Fibroblast of the conjunctiva (primary cell): ENCODE measurements around the gene KIAA1671.

ENCODE experiments used
- DNase-seq: peaks from one replicate; pipeline ENCODE4 v3.0.0-alpha.2; 2010; ENCODE audit warnings: low read depth

KIAA1671 gene

GRCh38 chr22:25068707-25069106 lies 116.2 kb downstream of the KIAA1671 start:
- no peak for DNase-seq

GRCh38 chr22:25069426-25069757 lies 116.9 kb downstream of the KIAA1671 start:
- DNase-seq, result no peak

- no peak for DNase-seq
Measured at GRCh38 chr22:25069758-25070481, 117.4 kb downstream of the KIAA1671 start.

GRCh38 chr22:25070956-25071355 lies 118.4 kb downstream of the KIAA1671 start:
- no peak for DNase-seq

- DNase-seq, result no peak
Measured at GRCh38 chr22:25071720-25072119, 119.2 kb downstream of the KIAA1671 start.

GRCh38 chr22:25072406-25072805 lies 119.9 kb downstream of the KIAA1671 start:
- DNase-seq, result no peak

GRCh38 chr22:25076336-25076735 lies 123.8 kb downstream of the KIAA1671 start:
- DNase-seq, result no peak

GRCh38 chr22:25077056-25077455 lies 124.5 kb downstream of the KIAA1671 start:
- DNase-seq, result no peak

- DNase-seq, result no peak
Measured at GRCh38 chr22:25077964-25078363, 125.4 kb downstream of the KIAA1671 start.

GRCh38 chr22:25078591-25078990 lies 126.1 kb downstream of the KIAA1671 start:
- no peak for DNase-seq

GRCh38 chr22:25080855-25081254 lies 128.3 kb downstream of the KIAA1671 start:
- no peak for DNase-seq

GRCh38 chr22:25081409-25081824 lies 128.9 kb downstream of the KIAA1671 start:
- no peak for DNase-seq

GRCh38 chr22:25082096-25082495 lies 129.6 kb downstream of the KIAA1671 start:
- no peak for DNase-seq

GRCh38 chr22:25083056-25083806 lies 130.7 kb downstream of the KIAA1671 start:
- no peak for DNase-seq

- no peak for DNase-seq
Measured at GRCh38 chr22:25083807-25084200, 131.3 kb downstream of the KIAA1671 start.

GRCh38 chr22:25084405-25085107 lies 132.0 kb downstream of the KIAA1671 start:
- no peak for DNase-seq

GRCh38 chr22:25085156-25085555 lies 132.6 kb downstream of the KIAA1671 start:
- no peak for DNase-seq

GRCh38 chr22:25085930-25086901 lies 133.7 kb downstream of the KIAA1671 start:
- DNase-seq, result no peak

- no peak for DNase-seq
Measured at GRCh38 chr22:25086902-25087282, 134.4 kb downstream of the KIAA1671 start.

- DNase-seq, result no peak
Measured at GRCh38 chr22:25090225-25090890, 137.8 kb downstream of the KIAA1671 start.

- no peak for DNase-seq
Measured at GRCh38 chr22:25091458-25091857, 138.9 kb downstream of the KIAA1671 start.
